Tibial artery (tissue), 4 donors: ENCODE results near the gene HDAC7.
A peak's percentile ranks its signal among the peaks of the same experiment; 100 is the strongest.

Source experiments
- DNase-seq, 2 donors: peaks; one replicate each; pipeline ENCODE4 v3.0.0-alpha.2; 2019
- H3K27ac ChIP-seq, 2 donors: fragments of 200-600 bp; sonication (generic) in 1 of 2; 1 replicate in 1 of 2; 2 replicates in 1 of 2; pipeline ENCODE4 v1.5.1; 2018 to 2019; ENCODE audit warnings: mild to moderate bottlenecking in 1 of 2
- H3K27me3 ChIP-seq, 2 donors: fragments of 200-600 bp; sonication (generic) in 1 of 2; one replicate each; pipeline versions ENCODE4 v1.5.1 to v1.6.0; 2016 to 2019
- H3K36me3 ChIP-seq, 3 donors: fragments of 200-600 bp; sonication (generic) in 2 of 3; one replicate each; pipeline ENCODE4 v1.5.1; 2016 to 2019; ENCODE audit warnings: mild to moderate bottlenecking in 2 of 3
- H3K4me1 ChIP-seq, 4 donors: fragments of 200-600 bp; sonication (generic) in 2 of 4; 1 replicate in 3 of 4; 2 replicates in 1 of 4; pipeline ENCODE4 v1.5.1; 2016 to 2019
- H3K4me3 ChIP-seq, 2 donors: fragments of 200-600 bp; sonication (generic) in 1 of 2; 1 replicate in 1 of 2; 2 replicates in 1 of 2; pipeline ENCODE4 v1.5.1; 2018 to 2019; ENCODE audit warnings: mild to moderate bottlenecking in 2 of 2
- H3K9me3 ChIP-seq, 3 donors: fragments of 200-600 bp; sonication (generic) in 1 of 3; one replicate each; pipeline ENCODE4 v1.5.1; 2016 to 2019
- CTCF ChIP-seq, 2 experiments: fragments of 200-600 bp in 1 of 2; fragments of 450-650 bp in 1 of 2; IDR thresholded peaks; one replicate each; pipeline ENCODE4 v1.5.1; 2017 to 2019; ENCODE audit warnings: antibody characterized with exemption in 2 of 2, mild to moderate bottlenecking in 1 of 2, moderate library complexity in 1 of 2
- intact Hi-C: fragments of 100-400 bp; cut with DNase I; formaldehyde crosslinking; loops from one replicate; pipeline ENCODE4 v1.15.0; 2023; ENCODE audit warnings: low total_unique reads

The HDAC7 gene

GRCh38 chr12:47789141-47789540 lies 30.6 kb downstream of the HDAC7 start:
- Histone ChIP-seq H3K27me3 (no peaks in the 10 kb centered on the region), H3K9me3 (no peaks in the 10 kb centered on the region), H3K4me3 (no peak overlapping the region), H3K27ac (no peak overlapping the region), H3K4me1 (peaks cover 0 to 24% (median 11%) of the 10 kb centered on the region in 4 donors), H3K36me3 (peaks cover 86 to 100% (median 99%) of the 10 kb centered on the region in 3 donors)
- TF ChIP-seq CTCF (IDR thresholded peaks at IDR 0.05): no peak
- DNase-seq: no peak
- intact Hi-C loops: no loop called here

- no peak for TF ChIP-seq CTCF (IDR thresholded peaks at IDR 0.05)
- intact Hi-C loops: no loop called here
These were observed 31.9 kb downstream of the HDAC7 start for GRCh38 chr12:47787596-47788319.

GRCh38 chr12:47786662-47787280 lies 32.9 kb downstream of the HDAC7 start:
- H3K9me3 ChIP-seq: no peaks in the 10 kb centered on the region
- H3K27ac ChIP-seq: peak overlapping the region; percentile 41 to 61
- no peak for TF ChIP-seq CTCF (IDR thresholded peaks at IDR 0.05)
- H3K4me1 ChIP-seq: peaks cover 0 to 21% (median 11%) of the 10 kb centered on the region in 4 donors
- intact Hi-C loops: no loop called here
- no peak for DNase-seq
- no peak overlapping the region for H3K4me3 ChIP-seq
- H3K27me3 ChIP-seq: no peaks in the 10 kb centered on the region
- peaks cover 86 to 100% (median 100%) of the 10 kb centered on the region in 3 donors for H3K36me3 ChIP-seq

More at GRCh38 chr12:47787596-47788319, 31.9 kb downstream of the HDAC7 start:
- DNase-seq: no peak
- Histone ChIP-seq H3K4me3 (no peak overlapping the region), H3K27me3 (no peaks in the 10 kb centered on the region), H3K36me3 (peaks cover 94 to 100% (median 99%) of the 10 kb centered on the region in 3 donors), H3K4me1 (peaks cover 0 to 21% (median 11%) of the 10 kb centered on the region in 4 donors), H3K9me3 (no peaks in the 10 kb centered on the region), H3K27ac (peak overlapping the region; percentile 24 to 61)

- intact Hi-C loops: no loop called here
- Histone ChIP-seq H3K27ac (peak overlapping the region; percentile 41 to 61), H3K4me3 (no peak overlapping the region), H3K9me3 (no peaks in the 10 kb centered on the region), H3K27me3 (no peaks in the 10 kb centered on the region), H3K36me3 (peaks cover 82 to 100% (median 100%) of the 10 kb centered on the region in 3 donors), H3K4me1 (peaks cover 0 to 21% (median 13%) of the 10 kb centered on the region in 4 donors)
- DNase-seq: no peak
- TF ChIP-seq CTCF (IDR thresholded peaks at IDR 0.05): no peak
These were observed 33.6 kb downstream of the HDAC7 start for GRCh38 chr12:47785887-47786661.

- Histone ChIP-seq H3K36me3 (peaks cover 75 to 98% (median 95%) of the 10 kb centered on the region in 3 donors), H3K4me3 (no peak overlapping the region), H3K9me3 (no peaks in the 10 kb centered on the region), H3K27ac (peak overlapping the region; percentile 41 to 61), H3K4me1 (peaks cover 0 to 21% (median 13%) of the 10 kb centered on the region in 4 donors), H3K27me3 (no peaks in the 10 kb centered on the region)
- intact Hi-C loops: no loop called here
- DNase-seq: no peak
- no peak for TF ChIP-seq CTCF (IDR thresholded peaks at IDR 0.05)
These were observed 34.4 kb downstream of the HDAC7 start for GRCh38 chr12:47785036-47785886.
